OCI-LY1 (cell line): Measurements from ENCODE around the gene SLC12A8.

Experiments
- H2AFZ ChIP-seq: fragments of 200-600 bp; sonication (generic), shearing (Covaris generic); 2 replicates; pipeline ENCODE4 v1.6.0; 2014; ENCODE audit warnings: antibody characterized with exemption, mild to moderate bottlenecking, low read length
- H3F3A ChIP-seq: fragments of 200-600 bp; sonication (generic), shearing (Covaris generic); 2 replicates; pipeline ENCODE4 v1.6.0; 2014; ENCODE audit warnings: mild to moderate bottlenecking, antibody characterized with exemption, low read length, moderate library complexity; ENCODE audit not compliant: insufficient read depth
- H3K27ac ChIP-seq: fragments of 200-600 bp; sonication (generic); 2 replicates; pipeline ENCODE4 v1.5.1; 2014; ENCODE audit warnings: low read length, mixed run types, mild to moderate bottlenecking, low read depth; ENCODE audit not compliant: poor library complexity, severe bottlenecking
- H3K27me3 ChIP-seq: fragments of 200-600 bp; sonication (generic); 2 replicates; pipeline ENCODE4 v1.6.0; 2014; ENCODE audit warnings: antibody characterized with exemption, mild to moderate bottlenecking, low read length, moderate library complexity; ENCODE audit not compliant: insufficient read depth
- H3K36me3 ChIP-seq: fragments of 200-600 bp; sonication (generic); 2 replicates; pipeline ENCODE4 v1.6.1; 2014; ENCODE audit warnings: mild to moderate bottlenecking, antibody characterized with exemption, low read length, moderate library complexity, mixed read lengths; ENCODE audit not compliant: insufficient read depth
- H3K4me1 ChIP-seq: fragments of 200-600 bp; sonication (generic); 2 replicates; pipeline ENCODE4 v1.5.1; 2014; ENCODE audit warnings: mild to moderate bottlenecking, low read length, moderate library complexity; ENCODE audit not compliant: insufficient read depth, severe bottlenecking
- H3K4me2 ChIP-seq: fragments of 200-600 bp; sonication (generic), shearing (Covaris generic); 2 replicates; pipeline ENCODE4 v1.6.1; 2014; ENCODE audit warnings: low read length
- H3K4me3 ChIP-seq: fragments of 200-600 bp; sonication (generic); 2 replicates; pipeline ENCODE4 v1.5.1; 2014; ENCODE audit warnings: low read length, low read depth, mild to moderate bottlenecking, mixed read lengths; ENCODE audit not compliant: poor library complexity, severe bottlenecking
- H3K79me2 ChIP-seq: fragments of 200-600 bp; shearing (Covaris generic); 2 replicates; pipeline ENCODE4 v1.6.1; 2016; ENCODE audit warnings: mixed run types, low read length, mixed read lengths; ENCODE audit not compliant: insufficient read depth
- H3K9ac ChIP-seq: fragments of 200-600 bp; sonication (generic), shearing (Covaris generic); 2 replicates; pipeline ENCODE4 v1.6.1; 2014; ENCODE audit warnings: mild to moderate bottlenecking, low read length, mixed read lengths
- H3K9me2 ChIP-seq: fragments of 200-600 bp; sonication (generic), shearing (Covaris generic); 2 replicates; pipeline ENCODE4 v1.6.1; 2014; ENCODE audit warnings: low read depth, mild to moderate bottlenecking, low read length, mixed read lengths
- H3K9me3 ChIP-seq: fragments of 200-600 bp; shearing (Covaris generic); 2 replicates; pipeline ENCODE4 v1.6.1; 2014; ENCODE audit warnings: low read length, mixed read lengths
- H4K20me1 ChIP-seq: fragments of 200-600 bp; sonication (generic), shearing (Covaris generic); 2 replicates; pipeline ENCODE4 v1.6.0; 2016; ENCODE audit warnings: mild to moderate bottlenecking, low read length; ENCODE audit not compliant: insufficient read depth
- CTCF ChIP-seq: fragments of 200-600 bp; sonication (generic), shearing (Covaris generic); IDR thresholded peaks from 2 replicates; pipeline ENCODE4 v1.5.1; 2017; ENCODE audit warnings: mild to moderate bottlenecking, antibody characterized with exemption, low read length, moderate library complexity, mixed read lengths
- EZH2 ChIP-seq: fragments of 200-600 bp; sonication (generic), shearing (Covaris generic); IDR thresholded peaks from 2 replicates; pipeline ENCODE4 v1.8.0; 2017; ENCODE audit warnings: borderline replicate concordance, mixed run types, mild to moderate bottlenecking, antibody characterized with exemption, low read length, moderate library complexity, mixed read lengths

The SLC12A8 gene

DNA sequence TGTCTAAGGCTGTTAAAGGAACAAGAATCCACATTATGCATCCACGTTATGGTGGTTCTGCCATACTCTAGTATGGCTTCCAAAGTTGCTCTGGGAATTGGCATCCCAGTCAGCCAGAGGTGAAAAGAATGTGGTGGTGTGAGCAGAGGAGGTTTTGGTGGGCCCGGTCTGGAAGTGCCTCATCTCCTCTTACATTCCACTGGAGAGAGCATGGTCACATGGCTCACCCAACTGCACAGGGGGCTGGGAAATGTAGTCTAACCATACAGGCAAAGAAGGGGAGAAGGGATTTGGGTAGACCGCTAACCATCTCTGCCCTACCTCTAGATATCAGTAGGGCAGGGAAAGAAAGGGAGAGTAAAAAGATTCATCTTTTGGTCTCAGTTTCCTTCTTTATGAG is 153.6 kb downstream of the SLC12A8 start:
- H3K79me2 ChIP-seq = no peaks in the 10 kb centered on the region
- no peak for TF ChIP-seq EZH2
- no peak for TF ChIP-seq CTCF
- H3K9ac ChIP-seq = no peak overlapping the region
- H3K4me2 ChIP-seq = no peak overlapping the region
- peaks cover 16% of the 10 kb centered on the region for H3K4me1 ChIP-seq
- H3K9me3 ChIP-seq = no peaks in the 10 kb centered on the region
- H4K20me1 ChIP-seq = no peaks in the 10 kb centered on the region
- no peaks in the 10 kb centered on the region; the same call in 1 of the 2 replicates for H3K27me3 ChIP-seq
- H3K4me3 ChIP-seq = no peak overlapping the region
- no peaks in the 10 kb centered on the region for H3F3A ChIP-seq
- H3K36me3 ChIP-seq = no peaks in the 10 kb centered on the region
- no peaks in the 10 kb centered on the region for H3K9me2 ChIP-seq
- H3K27ac ChIP-seq = no peak overlapping the region
- H2AFZ ChIP-seq = no peak overlapping the region

DNA sequence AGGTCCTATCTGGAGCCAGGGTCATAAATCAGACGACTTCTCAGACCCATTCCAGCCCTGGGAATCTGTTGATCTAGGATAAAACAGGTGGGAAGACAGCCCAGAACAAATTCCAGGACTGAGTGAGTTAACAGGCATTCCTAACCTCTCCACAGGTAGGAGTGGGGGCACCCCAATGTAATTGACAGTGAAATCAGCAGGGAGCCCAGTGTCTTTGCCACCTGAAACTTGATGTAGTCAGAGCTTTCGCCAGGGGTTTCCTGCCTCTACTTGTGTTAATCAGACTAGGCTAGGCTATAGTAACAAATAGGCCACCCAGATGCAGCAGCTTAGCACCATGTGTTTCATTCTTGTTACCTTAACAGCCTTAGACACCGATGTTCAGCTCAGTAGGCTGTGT is 154.0 kb downstream of the SLC12A8 start:
- Histone ChIP-seq H3K27ac (no peak overlapping the region), H3K4me1 (peaks cover 16% of the 10 kb centered on the region), H3K36me3 (no peaks in the 10 kb centered on the region), H3K9me3 (no peaks in the 10 kb centered on the region), H3K9me2 (no peaks in the 10 kb centered on the region), H3K79me2 (no peaks in the 10 kb centered on the region), H3F3A (no peaks in the 10 kb centered on the region), H3K27me3 (no peaks in the 10 kb centered on the region; the same call in 1 of the 2 replicates), H3K9ac (no peak overlapping the region), H3K4me2 (no peak overlapping the region), H4K20me1 (no peaks in the 10 kb centered on the region), H2AFZ (no peak overlapping the region), H3K4me3 (no peak overlapping the region)
- TF ChIP-seq CTCF = no peak
- TF ChIP-seq EZH2 = no peak

DNA sequence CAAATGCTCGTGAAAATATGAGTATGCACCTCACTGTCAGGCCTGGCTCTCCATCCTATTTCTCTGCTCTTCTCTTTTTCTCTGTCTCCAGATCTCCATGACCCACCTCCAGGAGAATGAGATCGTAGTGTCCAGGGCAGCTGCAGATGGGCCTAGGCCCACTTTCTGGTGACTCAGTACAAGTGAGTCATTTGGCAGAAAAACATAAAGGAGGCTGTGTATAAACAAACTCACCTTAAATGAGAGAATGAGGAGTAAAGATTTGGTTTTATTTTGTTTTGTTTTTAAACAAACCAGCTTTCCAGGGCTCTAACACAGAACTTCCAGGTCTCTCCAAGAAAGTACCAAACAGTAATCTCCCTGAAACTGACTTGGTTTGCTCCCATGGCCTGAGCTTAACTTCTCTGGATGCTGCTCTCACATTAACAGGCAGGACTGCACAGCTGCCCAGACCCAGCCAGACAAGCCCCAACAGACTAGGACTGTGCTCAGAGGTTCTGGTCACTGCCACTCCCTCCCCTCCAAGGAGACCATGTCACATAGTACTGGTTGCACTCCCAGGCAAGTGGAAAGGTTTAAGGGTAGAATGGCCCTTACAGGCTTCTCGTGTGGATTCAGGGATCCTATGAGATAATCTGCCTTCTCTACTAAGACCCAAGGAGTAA is 155.2 kb downstream of the SLC12A8 start:
- Histone ChIP-seq H3K9ac (no peak overlapping the region), H3K79me2 (no peaks in the 10 kb centered on the region), H3K9me2 (no peaks in the 10 kb centered on the region), H3K27ac (no peak overlapping the region), H4K20me1 (no peaks in the 10 kb centered on the region), H2AFZ (no peak overlapping the region), H3K4me3 (no peak overlapping the region), H3F3A (no peaks in the 10 kb centered on the region), H3K4me1 (peaks cover 16% of the 10 kb centered on the region), H3K4me2 (no peak overlapping the region), H3K36me3 (no peaks in the 10 kb centered on the region), H3K9me3 (no peaks in the 10 kb centered on the region), H3K27me3 (no peaks in the 10 kb centered on the region; the same call in 1 of the 2 replicates)
- no peak for TF ChIP-seq EZH2
- TF ChIP-seq CTCF = no peak
